ENCODE measurements around the gene CHIT1. TPM values are rescaled to one million over a fixed set of nuclear protein-coding genes. Genes with fewer than 3 reads are reported as not detected.

CHIT1 gene
- total RNA-seq, 1 donor, result under 0.01 TPM

DNA sequence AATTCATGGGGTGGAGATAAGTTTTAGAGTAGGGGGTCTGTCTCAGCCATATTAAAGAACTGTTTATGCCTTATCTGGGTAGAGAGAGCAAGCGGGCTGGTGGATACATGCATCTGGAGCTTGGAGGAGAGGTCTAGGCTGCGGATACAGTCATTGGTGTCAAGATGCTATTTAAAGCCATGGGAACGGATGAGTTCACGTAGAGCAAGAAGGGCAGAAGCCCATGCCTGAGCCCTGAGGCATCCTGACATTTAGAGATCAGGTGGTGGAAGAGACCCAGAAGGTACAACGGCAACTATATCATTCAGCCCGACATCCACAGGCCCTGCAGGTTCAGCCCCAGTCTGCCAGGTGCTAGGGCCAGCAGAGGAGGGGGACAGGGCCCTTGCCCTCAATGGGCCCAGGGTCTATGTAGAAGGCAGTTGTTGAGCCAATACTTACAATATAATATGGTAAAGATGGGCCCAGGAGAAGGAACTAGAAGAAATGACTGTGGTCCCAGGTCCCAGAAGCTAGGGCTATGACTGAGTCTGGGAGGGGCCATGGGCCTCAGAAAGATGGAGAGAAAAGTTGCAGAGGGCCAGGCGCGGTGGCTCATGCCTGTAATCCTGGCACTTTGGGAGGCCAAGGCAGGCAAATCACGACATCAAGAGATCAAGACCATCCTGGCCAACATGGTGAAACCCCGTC, 27.8 kb downstream of the CHIT1 start:
- no peaks in the 10 kb centered on the region for H3K9me3 ChIP-seq (ENCODE audit: low read depth, low read length)

GRCh38 chr1:203200916-203201315, 28.6 kb downstream of the CHIT1 start:
- no peaks in the 10 kb centered on the region for H4K20me1 ChIP-seq (ENCODE audit: insufficient read depth, low read length)
- no peak for DNase-seq (ENCODE audit: insufficient read length, low spot score, missing footprints)
- H3K4me2 ChIP-seq (ENCODE audit: insufficient read depth, low read length), result peak overlapping the region; percentile 70
- H3K27me3 ChIP-seq (ENCODE audit: insufficient read depth, low read length), result no peaks in the 10 kb centered on the region
- no peaks in the 10 kb centered on the region for H3K36me3 ChIP-seq (ENCODE audit: insufficient read depth, low read length)
- no peak overlapping the region for H3K4me3 ChIP-seq (ENCODE audit: insufficient read depth, low read length)
- H3K79me2 ChIP-seq (ENCODE audit: insufficient read depth, low read length), result no peaks in the 10 kb centered on the region
- peaks cover 71% of the 10 kb centered on the region for H3K4me1 ChIP-seq (ENCODE audit: insufficient read depth, low read length)
- no peak overlapping the region for H2AFZ ChIP-seq (ENCODE audit: low read length)
- TF ChIP-seq, protein P1, sequence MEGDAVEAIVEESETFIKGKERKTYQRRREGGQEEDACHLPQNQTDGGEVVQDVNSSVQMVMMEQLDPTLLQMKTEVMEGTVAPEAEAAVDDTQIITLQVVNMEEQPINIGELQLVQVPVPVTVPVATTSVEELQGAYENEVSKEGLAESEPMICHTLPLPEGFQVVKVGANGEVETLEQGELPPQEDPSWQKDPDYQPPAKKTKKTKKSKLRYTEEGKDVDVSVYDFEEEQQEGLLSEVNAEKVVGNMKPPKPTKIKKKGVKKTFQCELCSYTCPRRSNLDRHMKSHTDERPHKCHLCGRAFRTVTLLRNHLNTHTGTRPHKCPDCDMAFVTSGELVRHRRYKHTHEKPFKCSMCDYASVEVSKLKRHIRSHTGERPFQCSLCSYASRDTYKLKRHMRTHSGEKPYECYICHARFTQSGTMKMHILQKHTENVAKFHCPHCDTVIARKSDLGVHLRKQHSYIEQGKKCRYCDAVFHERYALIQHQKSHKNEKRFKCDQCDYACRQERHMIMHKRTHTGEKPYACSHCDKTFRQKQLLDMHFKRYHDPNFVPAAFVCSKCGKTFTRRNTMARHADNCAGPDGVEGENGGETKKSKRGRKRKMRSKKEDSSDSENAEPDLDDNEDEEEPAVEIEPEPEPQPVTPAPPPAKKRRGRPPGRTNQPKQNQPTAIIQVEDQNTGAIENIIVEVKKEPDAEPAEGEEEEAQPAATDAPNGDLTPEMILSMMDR (IDR thresholded peaks at IDR 0.05; ENCODE audit: extremely low read depth, low read depth, low read length), result no peak
- peak overlapping the region; percentile 84 for H3K27ac ChIP-seq (ENCODE audit: low read depth, low read length)
- no peaks in the 10 kb centered on the region for H3K9me3 ChIP-seq (ENCODE audit: low read depth, low read length)

More for the DNA sequence above, 27.8 kb downstream of the CHIT1 start:
- Histone ChIP-seq H3K36me3 (ENCODE audit: insufficient read depth, low read length) (no peaks in the 10 kb centered on the region), H3K4me3 (ENCODE audit: insufficient read depth, low read length) (no peak overlapping the region), H3K27me3 (ENCODE audit: insufficient read depth, low read length) (no peaks in the 10 kb centered on the region), H3K79me2 (ENCODE audit: insufficient read depth, low read length) (no peaks in the 10 kb centered on the region), H4K20me1 (ENCODE audit: insufficient read depth, low read length) (no peaks in the 10 kb centered on the region), H3K27ac (ENCODE audit: low read depth, low read length) (peak overlapping the region; percentile 84), H3K4me2 (ENCODE audit: insufficient read depth, low read length) (no peak overlapping the region), H2AFZ (ENCODE audit: low read length) (no peak overlapping the region), H3K4me1 (ENCODE audit: insufficient read depth, low read length) (peaks cover 63% of the 10 kb centered on the region)
- TF ChIP-seq, protein P1 (IDR thresholded peaks at IDR 0.05; ENCODE audit: extremely low read depth, low read depth, low read length), result no peak
- no peak for DNase-seq (ENCODE audit: insufficient read length, low spot score, missing footprints)

DNA sequence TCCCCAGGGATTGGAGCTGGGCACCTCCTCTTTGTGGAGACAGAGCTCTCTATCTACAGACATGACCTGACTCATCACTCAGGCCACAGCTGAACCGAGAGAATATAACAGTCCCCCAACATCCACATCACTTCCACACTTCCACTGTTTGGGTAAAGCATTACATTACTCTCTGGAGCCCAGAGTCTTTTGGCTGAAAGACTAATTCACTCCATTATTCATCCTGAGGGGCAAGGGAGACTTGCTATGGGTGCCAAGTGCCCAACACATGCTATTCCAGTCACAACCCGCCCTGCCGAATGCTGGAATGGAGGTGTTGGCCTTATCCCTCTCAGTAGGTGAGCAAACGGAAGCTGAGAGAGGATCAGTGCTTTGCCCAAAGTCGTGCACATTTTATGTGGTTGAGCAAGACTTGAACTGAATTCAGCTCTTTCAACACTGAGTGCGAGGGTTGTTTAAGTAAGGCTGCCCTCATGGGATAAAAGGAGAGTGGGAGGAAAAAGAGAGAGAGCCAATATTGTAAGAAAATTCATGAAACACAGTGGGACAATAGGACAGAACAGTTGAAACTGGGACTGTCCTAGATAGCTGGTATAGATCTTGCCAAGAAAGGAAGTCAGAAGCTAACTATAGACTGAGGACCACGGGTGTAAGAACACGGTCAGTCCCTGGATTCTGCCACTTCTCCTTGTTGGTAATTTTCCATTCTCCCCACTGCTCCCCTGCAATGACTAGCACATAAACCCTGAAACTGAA, 29.5 kb downstream of the CHIT1 start:
- peak overlapping the region; percentile 84 for H3K27ac ChIP-seq (ENCODE audit: low read depth, low read length)
- H2AFZ ChIP-seq (ENCODE audit: low read length), result peak overlapping the region; percentile 68

More for the DNA sequence above, 29.5 kb downstream of the CHIT1 start:
- Histone ChIP-seq H3K79me2 (ENCODE audit: insufficient read depth, low read length) (no peaks in the 10 kb centered on the region), H4K20me1 (ENCODE audit: insufficient read depth, low read length) (no peaks in the 10 kb centered on the region), H3K4me2 (ENCODE audit: insufficient read depth, low read length) (peak overlapping the region; percentile 70), H3K4me1 (ENCODE audit: insufficient read depth, low read length) (peaks cover 71% of the 10 kb centered on the region), H3K4me3 (ENCODE audit: insufficient read depth, low read length) (peak overlapping the region; percentile 17), H3K27me3 (ENCODE audit: insufficient read depth, low read length) (no peaks in the 10 kb centered on the region), H3K9me3 (ENCODE audit: low read depth, low read length) (no peaks in the 10 kb centered on the region), H3K36me3 (ENCODE audit: insufficient read depth, low read length) (no peaks in the 10 kb centered on the region)
- peak; percentile 89 for DNase-seq (ENCODE audit: insufficient read length, low spot score, missing footprints)
- TF ChIP-seq, protein P1 (IDR thresholded peaks at IDR 0.05; ENCODE audit: extremely low read depth, low read depth, low read length), result no peak

Data from osteoblast (primary cell).